ENCODE data around the gene GPC5. TPM values are rescaled to one million over a fixed set of nuclear protein-coding genes. Genes with fewer than 3 reads are reported as not detected.

Gene GPC5
- total RNA-seq, 1 donor from 2014 or later, result 2.2 TPM

DNA sequence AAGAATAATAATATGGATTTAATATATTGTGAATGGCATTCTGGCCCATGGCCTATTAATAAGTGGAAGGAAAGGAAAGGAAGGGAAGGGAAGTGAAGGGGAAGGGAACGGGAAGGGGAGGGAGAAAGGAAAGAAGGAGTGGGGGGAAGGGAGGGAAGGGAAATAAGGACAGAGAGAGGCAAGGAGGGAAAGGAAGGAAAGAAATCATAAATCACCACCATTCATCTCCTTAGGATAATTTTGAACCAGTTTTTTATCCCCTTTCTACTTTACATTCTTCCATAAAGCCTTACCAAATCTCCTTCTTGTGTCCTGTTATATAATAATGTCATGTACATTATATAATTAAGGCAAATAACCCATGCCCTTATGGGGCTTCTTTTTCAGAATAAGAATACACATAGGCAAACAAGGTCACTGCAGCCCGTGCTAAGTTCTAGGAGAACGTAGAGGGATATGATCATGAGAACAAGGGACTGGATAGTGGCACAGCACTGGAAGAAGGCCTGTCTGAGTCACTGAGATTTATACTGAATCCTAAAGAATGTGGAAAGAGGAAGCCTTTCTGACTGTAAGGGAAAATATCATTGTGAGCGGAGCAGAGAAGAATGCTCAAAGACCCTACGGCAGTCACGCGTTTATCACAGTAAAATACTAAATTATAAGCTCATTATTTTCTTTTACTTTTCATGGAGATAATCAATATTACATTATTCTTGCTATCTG, 1383.7 kb downstream of the GPC5 start:
- DNase-seq, result no peak

DNA sequence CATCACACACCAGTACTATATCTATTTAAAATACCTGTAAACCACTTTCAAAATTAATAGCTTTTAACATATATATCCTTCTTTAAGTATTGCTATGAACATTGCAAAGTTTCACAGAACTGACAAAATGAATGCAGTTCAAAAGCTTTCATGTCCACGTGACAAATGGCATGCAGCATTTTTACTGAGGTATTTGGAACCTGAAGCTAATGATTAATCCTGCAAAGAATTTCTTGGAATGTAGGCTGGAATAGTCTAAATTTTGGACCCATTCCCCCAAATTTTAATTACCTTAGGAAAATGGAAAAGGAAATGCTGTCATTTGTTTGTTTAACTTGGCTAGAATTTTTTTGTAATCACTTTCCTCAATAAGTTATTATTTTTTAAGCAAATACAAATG, 1404.4 kb downstream of the GPC5 start:
- DNase-seq, result no peak

DNA sequence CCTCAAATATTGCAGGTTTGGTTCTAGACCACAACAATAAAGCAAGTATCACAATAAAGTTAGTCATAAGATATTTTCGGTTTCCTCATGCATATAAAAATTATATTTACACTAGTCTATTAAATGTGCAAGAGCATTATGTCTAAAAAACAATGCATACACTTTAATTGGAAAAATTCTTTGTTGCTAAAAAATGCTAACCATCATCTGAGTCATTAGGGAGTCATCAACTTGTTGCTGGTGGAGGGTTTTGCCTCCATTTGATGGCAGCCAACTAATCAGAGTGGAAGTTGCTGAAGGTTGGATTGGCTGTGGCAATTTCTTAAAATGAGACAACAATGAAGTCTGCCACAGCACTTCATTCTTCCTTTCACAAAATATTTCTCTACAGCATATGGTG, 1405.9 kb downstream of the GPC5 start:
- no peak for DNase-seq

DNA sequence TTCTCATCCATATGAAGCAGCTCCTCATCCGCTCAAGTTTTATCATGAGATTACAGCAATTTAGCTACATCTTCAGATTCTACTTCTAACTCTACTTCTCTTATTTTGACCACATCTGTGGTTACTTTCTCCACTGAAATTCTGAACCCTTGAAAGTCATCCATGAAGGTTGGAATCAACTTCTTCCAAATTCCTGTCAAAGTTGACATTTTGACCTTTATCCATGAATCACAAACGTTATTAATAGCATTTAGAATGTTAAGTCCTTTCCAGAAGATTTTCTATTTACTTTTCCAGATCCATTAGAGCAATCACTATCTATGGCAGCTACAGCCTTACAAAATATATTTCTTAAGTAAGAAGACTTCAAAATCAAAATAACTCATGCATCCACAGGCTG, 1406.5 kb downstream of the GPC5 start:
- no peak for DNase-seq

DNA sequence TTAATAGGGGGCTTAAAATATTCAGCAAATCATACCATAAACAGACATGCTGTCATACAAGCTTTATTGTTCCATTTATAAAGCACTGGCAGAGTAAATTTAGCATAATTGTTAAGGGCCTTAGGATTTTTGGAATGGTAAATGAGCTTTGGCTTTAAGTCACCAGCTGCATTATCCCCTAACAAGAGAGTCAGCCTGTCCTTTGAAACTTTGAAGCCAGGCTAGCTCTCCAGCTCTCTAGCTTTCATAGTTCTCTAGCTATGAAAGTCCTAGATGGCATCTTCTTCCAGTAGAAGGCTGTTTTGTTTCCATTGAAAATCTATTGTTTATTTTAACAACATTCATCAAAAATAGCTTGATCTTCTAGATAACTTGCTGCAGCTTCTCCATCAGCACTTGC, 1407.3 kb downstream of the GPC5 start:
- DNase-seq, result no peak

DNA sequence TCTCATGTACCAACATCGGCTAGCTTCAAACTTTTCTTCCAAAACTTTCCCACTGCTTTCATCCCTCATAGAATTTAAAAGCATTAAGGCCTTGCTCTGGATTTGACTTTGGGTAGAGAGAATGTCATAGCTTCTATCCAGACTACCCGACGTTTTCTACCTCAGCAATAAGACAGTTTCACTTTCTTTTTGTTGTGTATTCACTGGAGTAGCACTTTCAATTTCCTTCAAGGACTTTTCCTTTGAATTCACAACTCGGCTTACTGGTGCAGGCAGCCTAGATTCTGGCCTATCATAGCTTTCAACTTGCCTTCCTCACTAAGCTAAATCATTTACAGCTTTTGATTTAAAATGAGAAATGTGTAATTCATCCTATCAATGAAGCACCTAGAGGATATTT, 1407.8 kb downstream of the GPC5 start:
- DNase-seq, result no peak

DNA sequence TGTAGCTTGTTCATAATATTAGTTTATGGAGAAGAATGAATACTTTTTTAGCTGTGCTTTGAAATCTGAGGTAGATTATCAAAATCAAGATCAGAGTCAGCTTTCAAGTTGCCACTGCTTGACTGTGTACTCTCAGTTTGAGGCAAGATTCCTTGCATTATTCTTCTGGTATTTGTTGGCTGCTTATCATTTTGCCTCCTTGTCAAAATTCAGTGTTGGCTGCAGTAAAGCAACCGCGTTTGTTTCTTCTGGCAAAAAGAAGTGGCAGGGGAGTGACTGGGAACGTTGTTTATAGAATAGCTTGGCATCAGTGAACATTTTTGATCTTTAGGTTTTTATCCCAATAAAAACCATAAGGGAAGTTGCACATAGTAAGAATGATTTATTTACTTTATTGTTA, 1408.9 kb downstream of the GPC5 start:
- DNase-seq, result peak; percentile 40

DNA sequence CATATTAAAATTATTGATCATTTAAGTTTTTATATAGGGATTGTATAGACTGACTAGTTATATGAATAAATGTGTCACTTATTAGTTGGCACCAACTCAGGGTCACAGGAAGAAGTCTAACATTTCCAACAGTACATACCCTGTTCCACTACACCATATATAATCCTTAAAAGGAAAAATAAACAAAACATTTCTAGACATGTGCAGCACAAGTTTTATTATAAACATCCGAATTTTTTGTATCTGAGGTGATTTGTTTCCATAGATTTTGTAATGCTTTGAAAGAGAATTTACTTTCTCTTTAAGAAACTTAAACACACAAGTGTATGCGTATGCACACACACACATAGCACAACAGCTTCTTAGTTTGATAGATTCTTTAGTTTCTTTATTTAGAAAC, 1409.5 kb downstream of the GPC5 start:
- DNase-seq, result no peak

DNA sequence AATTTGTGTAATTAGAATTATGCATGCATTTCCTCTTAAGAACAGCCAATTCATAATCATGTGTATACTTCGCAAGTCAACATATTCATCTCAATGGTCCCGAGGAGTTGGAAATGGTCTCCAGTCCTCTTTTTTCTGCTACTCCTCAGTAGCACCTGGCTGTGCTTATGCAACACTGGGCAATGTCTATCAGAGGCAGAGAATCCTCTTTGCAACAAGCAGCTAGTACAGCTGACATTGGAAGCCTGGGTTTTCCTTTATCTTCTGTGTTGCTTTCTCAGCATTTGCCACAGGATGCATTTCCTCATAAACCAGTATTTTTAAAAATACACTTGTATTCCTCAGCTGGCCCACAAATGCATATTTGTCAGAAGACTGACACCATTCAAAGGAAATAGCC, 1422.9 kb downstream of the GPC5 start:
- no peak for DNase-seq

DNA sequence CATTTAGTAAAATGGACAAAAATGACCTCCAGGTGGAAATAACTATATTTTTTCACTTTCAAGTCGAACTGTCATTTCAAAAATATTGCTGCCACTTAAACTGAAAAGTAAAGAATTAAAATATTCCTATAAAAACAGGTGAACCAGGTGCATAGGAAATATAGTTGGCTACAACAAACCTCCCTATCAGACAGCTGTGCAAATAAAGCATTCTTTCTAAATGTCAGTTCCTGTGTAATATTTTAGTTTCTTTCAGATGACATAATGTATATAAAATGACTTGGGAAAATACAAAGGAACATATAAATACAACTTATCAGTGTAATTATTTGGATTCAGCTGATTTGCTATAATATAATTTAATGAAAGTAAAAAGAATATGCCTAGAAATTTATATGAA, 1424.6 kb downstream of the GPC5 start:
- no peak for DNase-seq

DNA sequence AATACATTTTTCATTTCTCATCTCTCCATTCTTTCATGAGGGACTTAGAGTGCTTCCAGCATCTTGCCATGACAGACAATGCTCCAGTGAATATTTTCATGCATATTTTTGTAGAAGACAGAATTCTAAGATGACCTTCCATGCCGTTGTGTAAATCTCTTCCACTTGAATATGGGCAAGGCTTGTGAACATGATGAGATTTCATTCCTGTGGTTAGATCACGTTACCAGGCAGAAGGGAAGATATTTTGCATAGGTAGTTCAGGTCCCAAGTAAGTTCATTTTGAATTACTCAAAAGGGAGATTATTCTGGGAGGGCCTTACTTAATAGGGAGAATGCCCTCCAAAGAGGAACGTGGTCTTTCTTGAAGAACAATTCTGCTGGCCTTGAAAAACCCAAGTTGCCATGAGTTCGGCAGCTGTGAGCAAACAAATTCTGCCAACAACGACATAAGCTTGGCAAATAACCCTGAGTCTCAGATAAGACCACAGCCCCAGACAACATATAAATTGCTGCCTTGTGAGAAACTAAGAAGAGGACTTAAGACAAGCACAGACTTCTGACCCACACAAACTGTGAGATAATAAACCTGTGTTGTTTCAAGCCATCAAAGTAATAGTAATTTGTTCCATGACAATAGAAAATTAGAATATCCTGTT, 1427.6 kb downstream of the GPC5 start:
- no peak for DNase-seq

DNA sequence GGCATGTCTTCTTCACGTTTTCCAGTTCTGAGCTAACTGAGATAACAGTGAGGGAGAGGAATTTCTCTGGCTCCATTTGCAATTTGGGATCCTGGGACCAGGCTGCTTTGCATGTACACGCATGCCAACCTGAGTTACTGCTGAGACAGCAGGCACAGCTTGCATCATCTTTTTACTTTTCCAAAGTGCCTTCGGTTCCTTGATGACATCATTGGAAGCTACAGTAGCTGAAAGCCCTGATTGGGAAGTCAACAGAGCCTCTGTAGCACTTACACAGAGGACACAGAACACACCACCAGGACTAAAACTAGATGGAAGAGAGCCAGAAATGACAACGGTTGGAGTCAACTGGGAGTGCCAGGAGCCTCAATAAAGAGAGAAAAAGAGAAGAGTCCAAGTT, 1429.1 kb downstream of the GPC5 start:
- no peak for DNase-seq

DNA sequence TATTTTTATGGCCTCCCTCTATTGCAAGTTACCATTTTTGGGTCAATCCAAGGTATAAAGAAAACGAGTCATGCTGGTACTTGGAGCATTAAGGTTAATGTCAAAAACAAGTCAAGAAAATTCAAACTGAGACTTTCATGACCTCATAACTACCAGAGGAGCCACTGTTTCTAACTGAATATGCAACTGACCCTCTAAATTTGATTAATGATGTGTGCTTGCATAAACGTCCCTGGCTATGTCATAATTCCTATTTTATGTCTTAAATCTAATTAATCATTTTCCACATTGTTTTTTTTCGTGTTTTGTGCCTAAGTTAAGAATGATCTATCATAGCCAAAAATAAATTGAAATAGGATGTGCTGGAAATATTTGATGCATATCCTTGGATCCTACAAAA, 1431.5 kb downstream of the GPC5 start:
- DNase-seq, result peak; percentile 26

DNA sequence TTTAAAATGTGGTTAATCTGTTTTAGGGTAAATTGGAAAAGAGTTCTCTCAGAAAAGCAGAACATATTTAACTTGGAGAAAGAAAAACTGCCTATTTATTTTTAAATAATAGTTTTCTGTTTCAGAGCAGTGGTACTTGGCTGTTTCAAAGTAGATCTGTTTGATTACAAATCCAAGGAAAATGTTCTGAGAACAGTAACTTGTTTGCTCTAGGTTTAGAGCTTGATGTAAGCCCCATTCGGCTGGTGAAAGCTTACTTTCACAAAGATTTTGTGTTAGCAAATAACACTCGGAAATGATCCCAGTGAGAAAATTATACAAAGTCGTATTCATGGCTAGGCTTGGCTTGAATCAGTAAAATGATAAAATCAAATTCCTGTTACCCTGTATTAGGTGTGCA, 1432.4 kb downstream of the GPC5 start:
- DNase-seq, result no peak

DNA sequence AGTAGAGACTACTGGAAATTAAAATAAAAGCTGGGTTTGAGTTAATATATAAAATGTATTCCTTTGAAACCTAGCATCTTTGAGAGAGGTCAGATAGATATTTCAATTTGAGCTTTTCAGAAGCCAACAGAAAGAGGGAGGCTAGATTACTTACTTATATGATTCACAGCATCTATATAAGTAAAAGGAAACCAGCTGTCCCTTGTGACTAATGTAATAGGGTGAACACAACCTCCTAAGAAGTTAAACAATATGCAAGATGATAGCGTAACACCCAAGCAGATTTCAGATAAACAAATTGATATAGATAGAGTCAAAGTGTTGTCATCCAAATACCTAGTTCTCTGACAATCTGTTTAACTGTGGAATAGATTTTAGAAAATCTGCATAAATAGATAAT, 1434.7 kb downstream of the GPC5 start:
- no peak for DNase-seq

DNA sequence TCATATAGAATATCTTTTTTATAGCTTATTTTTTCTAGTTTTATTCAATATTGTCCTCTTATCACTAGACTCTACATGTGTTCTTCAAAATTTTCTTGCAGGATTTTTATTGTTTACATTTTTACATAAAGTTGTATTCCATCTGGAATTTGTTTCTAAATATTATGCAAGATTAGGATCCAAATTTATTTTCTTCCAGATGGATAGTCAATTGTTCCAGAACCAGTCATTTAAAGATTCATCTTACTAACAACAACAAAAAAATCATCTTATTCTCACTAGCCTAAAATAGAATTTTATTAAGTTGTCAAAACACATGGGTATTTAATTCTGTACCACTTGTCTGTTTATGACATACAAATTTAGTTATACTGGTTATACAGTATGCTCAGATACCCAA, 1437.8 kb downstream of the GPC5 start:
- peak; percentile 2 for DNase-seq

DNA sequence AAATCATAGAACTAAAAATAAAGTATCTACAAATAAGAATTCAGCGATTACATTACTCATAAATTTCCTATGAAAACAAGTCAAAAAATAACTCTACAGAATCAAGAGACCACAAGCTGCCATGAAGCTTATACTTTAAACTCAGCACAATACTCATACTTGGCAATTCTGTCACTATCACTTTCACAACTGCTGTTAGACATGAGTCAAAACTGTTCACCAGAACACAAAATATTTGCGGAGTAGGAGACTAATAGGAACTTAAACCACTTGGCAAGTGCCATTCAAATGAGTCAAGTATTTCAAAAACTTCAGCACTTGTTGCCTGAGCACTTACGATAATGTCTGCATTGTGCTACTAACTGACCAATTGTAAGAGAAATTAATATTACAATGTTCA, 1440.4 kb downstream of the GPC5 start:
- DNase-seq, result peak; percentile 3

DNA sequence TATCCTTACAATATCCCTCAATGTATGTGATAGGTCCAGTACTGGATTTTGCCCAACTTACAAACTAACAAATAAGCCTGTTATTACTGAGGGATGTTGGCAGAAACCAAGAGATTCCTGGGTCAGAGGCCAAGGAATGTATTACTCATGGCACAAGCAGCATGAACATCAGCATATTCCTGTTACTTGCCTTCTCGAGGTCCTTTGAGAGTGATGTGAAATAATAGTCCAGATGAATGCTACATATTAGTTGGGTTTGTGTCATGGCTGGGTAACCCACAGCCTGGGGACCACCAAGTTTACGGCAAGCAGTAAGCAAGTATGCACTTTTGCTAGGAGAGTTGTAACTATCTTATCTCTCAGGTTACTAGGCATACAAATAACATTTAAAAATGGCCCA, 1443.7 kb downstream of the GPC5 start:
- peak; percentile 71 for DNase-seq

DNA sequence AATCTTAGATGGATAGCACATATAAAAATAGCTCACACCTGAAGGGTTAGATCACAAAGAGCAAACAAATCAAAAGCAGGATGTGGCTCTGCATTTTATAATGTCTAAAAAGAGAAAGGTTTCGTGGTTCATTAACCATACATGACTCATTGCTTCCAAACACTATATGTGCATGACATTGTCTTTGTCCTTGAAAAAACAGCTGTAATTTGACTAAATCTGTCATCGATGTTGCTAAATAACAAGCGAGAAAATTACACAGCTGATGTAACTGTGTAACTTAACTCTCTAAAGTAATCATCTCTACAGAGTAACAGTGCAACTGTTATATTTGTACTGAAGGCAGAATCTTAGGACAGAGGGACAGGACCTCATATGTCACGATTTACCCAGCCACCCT, 1445.1 kb downstream of the GPC5 start:
- DNase-seq, result peak; percentile 17

DNA sequence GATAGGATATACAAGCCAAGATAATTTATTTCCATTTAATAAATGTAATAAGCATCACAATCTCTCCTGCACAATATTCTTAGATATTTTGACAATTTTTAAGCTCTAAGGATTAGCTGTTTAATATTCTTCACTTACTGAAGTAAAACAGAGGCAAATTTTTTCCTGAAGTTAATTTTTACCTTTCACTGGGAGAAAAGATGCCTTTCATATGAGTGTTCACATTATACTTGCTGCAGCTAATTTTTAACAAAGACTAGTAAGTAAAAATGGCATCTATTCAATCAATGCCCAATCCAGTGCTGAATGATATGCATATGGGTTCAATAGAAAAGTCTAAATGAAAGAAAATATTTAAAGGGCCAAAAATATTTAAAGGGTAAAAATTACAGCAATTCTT, 1451.0 kb downstream of the GPC5 start:
- DNase-seq, result no peak

DNA sequence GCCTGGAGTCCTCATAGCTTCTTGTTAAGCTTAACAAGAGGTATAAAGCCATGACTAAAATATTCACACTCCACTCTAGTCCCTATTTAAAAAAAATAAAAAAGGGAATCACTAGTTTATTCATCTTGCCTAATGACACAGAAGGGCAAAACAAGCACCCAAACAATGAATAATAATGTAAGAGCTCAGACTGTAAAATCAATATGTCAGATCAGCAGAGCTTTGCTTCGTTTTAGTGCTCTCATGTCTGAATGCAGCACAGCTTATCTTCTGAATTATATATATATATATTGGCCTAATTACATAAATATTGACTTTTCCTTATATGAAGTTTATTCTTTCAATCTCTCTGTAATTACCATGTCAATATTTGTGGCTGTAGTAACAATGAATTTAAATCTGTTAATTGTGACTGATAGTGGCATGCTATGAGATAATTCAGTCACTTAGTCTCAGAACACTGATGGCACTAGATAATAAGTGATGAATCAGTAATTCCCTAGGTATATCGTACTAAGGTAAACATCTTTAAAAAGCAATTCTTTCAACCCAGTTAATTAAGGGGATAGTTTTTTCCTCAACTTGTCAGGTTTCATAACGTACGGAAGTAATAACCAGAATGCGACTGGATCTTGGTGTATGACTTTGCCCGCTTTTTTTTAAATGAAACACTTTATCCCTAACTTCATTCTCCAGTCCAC, 1466.3 kb downstream of the GPC5 start:
- no peak for DNase-seq

DNA sequence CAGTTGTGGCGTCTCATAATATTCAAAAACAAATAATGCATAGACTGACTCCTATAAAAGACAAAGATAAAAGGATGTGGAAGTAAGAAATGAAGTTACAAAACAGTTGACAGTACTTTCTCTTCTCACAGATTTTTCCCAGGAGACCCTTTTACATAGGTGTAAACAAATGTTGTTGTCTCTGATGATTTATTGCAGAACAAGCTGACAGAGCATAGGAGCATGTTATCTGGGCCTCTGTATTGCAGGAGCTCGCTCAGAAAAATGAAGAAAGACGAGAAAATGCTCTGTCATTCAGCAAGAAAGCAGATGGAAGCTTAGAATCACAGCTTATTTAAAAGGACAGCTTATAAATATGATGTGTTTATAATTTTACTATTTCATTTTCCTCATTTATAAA, 1474.6 kb downstream of the GPC5 start:
- DNase-seq, result no peak

DNA sequence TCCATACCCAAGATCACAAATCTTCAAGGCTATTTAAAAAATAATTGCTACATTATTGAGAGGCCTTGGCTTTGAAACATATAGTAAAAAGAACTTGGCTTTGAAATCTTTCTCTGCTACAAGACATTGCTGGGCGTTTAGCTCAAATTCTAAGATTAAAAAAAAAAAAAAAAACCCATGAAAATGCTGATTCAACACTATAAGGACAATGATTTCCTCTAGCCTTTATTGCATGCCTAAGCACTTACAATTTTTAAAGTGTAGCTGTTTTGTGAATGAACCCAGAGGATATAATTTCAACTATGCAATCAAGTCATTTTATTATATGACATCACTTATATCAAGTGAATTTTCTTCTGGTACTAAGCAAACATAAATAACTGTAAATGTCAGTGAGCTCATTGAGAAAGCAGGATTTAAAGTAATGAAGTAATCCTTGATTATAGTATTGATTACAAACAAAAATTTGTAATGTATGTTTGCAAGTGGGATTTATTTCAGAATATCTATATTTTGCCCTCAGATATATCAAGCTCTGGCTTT, 1488.2 kb downstream of the GPC5 start:
- DNase-seq, result no peak

DNA sequence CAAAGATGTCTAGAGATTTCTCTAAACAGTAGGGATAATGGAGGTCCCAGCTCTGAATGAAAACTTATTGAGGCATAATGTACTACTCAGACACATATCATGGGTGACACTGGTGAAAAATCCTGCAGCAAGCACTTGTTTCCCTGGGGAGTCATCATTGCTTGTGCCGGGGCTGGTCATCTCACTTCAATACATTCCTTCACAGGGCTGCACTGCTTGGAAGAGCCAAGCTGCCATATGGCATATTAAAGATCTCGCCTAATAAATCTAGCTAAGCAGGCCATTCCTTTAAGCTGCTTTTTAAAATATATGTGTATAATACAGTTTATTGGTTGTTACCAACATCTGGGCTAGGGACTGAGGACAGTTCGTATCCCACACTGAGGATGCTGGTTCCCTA, 1496.0 kb downstream of the GPC5 start:
- no peak for DNase-seq
